HL-60/S4 (cell line): Measurements from ENCODE around the gene HINT3.

Experiments
- in situ Hi-C: fragments of 300-500 bp; cut with MboI; formaldehyde crosslinking; loops from 2 replicates; pipeline ENCODE4 v1.14.3; 2022; ENCODE audit warnings: low sequenced_read_pairs

The HINT3 gene

DNA sequence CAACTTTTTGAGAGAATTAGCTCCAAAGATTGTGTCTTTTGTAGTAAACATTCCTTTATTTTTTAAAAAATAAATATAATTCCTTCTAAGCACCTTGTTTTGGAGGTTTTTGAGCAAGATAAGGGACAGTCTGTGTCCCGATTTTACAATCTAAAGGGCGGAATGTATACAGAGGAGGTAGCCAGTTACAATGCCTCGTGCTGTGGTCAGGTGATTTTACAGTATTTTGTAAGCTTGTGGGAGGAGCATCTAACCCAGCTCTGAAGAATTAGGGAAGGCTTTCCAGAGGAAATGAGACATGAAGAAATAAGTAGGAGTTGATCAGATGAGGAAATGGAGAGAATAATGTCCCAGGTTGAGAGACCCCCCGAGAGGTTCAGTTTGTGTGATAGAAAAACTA is 1.3 kb downstream of the HINT3 start:
- in situ Hi-C loops = loop anchor here (5.0 kb wide), 1 partner anchor 166 kb away; the partner anchor contains the start of gene NCOA7

DNA sequence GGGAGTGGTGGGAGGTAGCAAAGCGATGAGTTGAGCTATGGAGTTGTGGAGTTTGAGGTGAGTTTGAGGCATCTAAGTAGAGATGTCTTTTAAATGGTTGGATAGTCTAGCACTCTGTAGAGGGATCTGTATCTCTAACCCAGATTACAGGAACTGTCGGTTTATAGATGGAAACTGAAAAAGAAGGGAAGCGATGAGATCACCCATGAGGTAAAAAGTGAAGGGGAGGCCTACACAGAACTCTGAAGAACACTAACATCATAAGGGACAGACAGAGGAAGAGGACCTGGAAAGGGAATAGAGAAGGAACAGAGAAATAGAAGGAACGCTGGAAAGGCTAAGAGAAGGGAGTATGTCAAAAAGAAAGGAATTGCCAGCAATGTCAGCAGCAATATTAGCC is 2.5 kb downstream of the HINT3 start:
- in situ Hi-C loops = loop anchor here (5.0 kb wide), 1 partner anchor 167 kb away; the partner anchor contains the start of gene NCOA7

DNA sequence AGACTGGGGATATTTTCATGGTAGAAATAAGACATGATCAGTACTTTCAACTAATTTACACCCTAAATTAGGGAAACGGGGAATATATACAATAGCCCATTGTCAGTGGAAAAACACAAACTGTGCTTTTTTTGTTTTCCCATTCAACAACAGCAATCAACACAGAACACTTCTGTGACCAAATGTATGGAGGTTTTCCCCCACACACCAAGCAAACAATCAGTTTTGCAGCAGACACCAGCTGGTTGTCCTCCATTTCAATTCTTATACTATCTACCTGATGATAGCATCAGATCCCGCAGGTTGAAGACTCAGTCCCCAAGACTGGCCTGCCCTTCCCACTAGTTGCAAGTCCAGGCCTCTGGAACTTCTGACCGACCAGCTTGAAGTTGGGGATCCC is 4.5 kb downstream of the HINT3 start:
- in situ Hi-C loops = no loop called here

GRCh38 chr6:125962900-125963497 is 6.4 kb downstream of the HINT3 start:
- in situ Hi-C loops = no loop called here

GRCh38 chr6:125963817-125964216 is 7.2 kb downstream of the HINT3 start:
- in situ Hi-C loops = no loop called here

GRCh38 chr6:125966569-125966968 is 10.0 kb downstream of the HINT3 start:
- in situ Hi-C loops = no loop called here

GRCh38 chr6:125968493-125968892 is 11.9 kb downstream of the HINT3 start:
- in situ Hi-C loops = no loop called here

- in situ Hi-C loops = loop anchor here (10.0 kb wide), 1 partner anchor 656 kb away; no protein-coding TSS in a partner anchor
These were observed 14.2 kb downstream of the HINT3 start for GRCh38 chr6:125970760-125971159.

DNA sequence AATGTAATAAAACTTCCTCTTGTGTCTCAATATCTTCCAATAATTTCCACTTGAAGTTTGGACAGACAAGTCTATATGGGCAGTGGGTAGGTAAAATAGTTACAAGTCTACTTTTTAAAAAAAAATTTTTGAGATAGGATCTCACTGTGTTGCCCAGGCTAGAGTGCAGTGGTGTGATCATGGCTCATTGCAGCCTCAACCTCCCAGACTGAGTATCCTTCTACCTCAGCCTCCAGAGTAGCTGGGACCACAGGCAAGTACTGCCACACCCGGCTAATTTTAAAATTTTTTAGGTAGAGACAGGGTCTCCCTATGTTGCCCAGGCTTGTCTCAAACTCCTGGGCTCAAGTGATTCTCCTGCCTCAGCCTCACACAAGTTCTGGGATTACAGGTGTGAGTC is 15.9 kb downstream of the HINT3 start:
- in situ Hi-C loops = loop anchor here (10.0 kb wide), 1 partner anchor 658 kb away; no protein-coding TSS in a partner anchor

DNA sequence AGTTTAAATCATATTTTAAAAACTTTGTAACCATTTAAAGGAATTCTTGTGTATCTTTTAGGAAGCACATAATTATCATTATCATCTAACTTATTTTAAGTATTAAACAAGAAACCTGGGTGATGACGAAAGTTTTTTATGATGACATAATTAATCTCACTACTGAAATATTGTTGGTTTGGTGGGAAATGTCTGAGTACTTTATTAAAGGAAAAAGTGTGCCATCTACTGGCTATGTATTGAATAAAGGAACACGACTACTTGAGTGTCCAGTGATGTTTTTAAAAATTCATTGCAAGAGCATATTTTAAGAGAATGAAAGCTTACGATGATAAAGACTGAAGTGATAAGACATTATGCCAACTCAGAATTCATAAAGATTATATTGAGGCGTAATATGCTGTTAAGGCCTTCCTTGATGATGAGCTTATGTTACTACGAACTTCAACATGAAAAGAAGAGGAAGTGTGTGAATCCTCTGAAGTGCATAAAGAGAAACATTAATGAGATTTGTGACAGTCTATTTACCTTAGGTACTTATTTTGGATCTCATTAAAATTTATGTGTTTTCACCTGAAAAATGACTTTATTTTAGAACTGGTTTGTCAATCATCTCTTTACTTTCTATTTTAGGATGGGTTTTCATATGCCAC is 17.8 kb downstream of the HINT3 start:
- in situ Hi-C loops = loop anchor here (10.0 kb wide), 1 partner anchor 660 kb away; no protein-coding TSS in a partner anchor

GRCh38 chr6:125979101-125979500 is 22.5 kb downstream of the HINT3 start:
- in situ Hi-C loops = loop anchor here (10.0 kb wide), 1 partner anchor 664 kb away; no protein-coding TSS in a partner anchor

GRCh38 chr6:125981571-125982185 is 25.1 kb downstream of the HINT3 start:
- in situ Hi-C loops = no loop called here

- in situ Hi-C loops = no loop called here
These were observed 26.8 kb downstream of the HINT3 start for GRCh38 chr6:125983246-125983945.

DNA sequence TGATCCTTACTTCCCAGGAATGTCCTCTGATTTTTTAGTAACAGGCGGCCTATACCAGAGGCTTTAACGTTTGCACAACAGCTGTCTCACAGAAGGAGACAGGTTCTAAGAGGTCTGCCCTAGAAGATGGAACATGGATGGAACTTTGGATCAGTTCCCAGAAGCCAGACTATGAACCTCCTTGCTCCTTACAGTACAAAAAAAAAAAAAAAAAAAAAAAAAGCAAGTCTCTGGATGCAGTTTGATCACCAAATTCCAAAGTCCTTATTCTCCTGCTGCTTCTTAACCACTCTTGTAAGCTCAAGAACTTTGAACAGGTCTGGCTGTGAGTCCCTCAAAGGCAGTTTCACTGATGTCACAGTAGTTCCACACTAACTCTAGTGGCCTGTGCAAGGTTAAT is 27.7 kb downstream of the HINT3 start:
- in situ Hi-C loops = no loop called here

GRCh38 chr6:125985522-125985921 is 29.0 kb downstream of the HINT3 start:
- in situ Hi-C loops = no loop called here

- in situ Hi-C loops = no loop called here
These were observed 29.4 kb downstream of the HINT3 start for GRCh38 chr6:125985979-125986300.

- in situ Hi-C loops = no loop called here
These were observed 29.9 kb downstream of the HINT3 start, which contains the start of gene TRMT11 for GRCh38 chr6:125986301-125987025. TRMT11 (plus strand) TSS chr6:125986540; CDS start chr6:125986551, 11 bp downstream.

DNA sequence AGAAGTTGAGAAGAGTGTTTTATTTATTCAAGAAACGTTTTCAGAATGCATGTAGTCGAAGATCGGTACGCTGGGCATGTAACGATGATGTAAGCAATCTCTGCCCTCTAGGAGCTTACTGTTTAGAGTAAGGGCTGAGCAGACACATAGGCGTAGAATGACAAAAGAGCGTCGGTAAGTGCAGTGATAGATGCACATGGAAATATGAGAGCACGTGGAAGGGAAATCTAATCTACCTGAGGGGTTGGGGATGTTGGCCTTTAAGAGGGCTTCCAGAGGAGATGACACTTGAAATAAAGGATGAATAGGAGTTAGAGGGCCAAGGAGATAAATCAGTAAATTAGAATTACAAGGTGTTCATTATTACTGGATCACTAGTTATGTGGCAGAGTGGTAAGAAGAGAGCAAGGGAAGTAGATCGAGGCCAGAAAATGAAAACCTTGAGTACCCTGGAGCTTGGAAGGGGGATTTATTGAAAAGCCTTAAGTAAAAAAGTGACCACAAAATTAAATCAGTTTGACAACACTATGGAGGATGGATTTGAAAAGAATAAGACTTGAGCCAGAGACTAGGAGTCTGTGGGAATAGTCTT is 30.6 kb downstream of the HINT3 start:
- in situ Hi-C loops = no loop called here

GRCh38 chr6:125988280-125988679 is 31.7 kb downstream of the HINT3 start:
- in situ Hi-C loops = no loop called here

DNA sequence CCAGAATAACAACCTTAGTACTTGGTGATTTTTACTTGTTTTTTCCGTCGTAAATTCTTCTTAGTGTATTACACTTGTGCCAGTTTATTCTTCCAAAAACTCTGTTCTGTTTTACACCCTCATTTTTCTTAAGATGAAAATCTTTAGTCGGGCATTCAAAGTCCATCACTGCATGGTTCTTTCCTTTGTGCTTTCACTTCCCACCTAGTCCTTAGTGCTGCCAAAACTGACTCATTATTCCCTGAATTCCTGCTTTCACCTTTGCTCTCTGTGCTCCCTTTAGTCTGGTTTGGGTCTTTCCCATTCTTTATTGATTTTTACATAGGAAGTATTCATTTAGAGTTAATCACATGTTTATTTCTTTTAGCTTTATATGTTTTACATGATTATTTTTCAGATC is 33.1 kb downstream of the HINT3 start:
- in situ Hi-C loops = no loop called here
